Neural progenitor cell (in vitro differentiated cells): ENCODE data around the gene NTRK3.

ENCODE experiments used
- CTCF ChIP-seq: fragments of 200-600 bp; sonication (generic); IDR thresholded peaks from 2 replicates; pipeline ENCODE4 v1.5.1; 2017; ENCODE audit warnings: antibody characterized with exemption, mild to moderate bottlenecking
- EZH2 ChIP-seq: fragments of 200-600 bp; sonication (generic); IDR thresholded peaks from 2 replicates; pipeline ENCODE4 v1.6.1; 2017; ENCODE audit warnings: antibody characterized with exemption, mild to moderate bottlenecking, moderate library complexity
- EZH2phosphoT487 ChIP-seq: fragments of 200-600 bp; sonication (generic); IDR thresholded peaks from 2 replicates; pipeline ENCODE4 v1.6.1; 2017; ENCODE audit warnings: antibody characterized with exemption

DNA sequence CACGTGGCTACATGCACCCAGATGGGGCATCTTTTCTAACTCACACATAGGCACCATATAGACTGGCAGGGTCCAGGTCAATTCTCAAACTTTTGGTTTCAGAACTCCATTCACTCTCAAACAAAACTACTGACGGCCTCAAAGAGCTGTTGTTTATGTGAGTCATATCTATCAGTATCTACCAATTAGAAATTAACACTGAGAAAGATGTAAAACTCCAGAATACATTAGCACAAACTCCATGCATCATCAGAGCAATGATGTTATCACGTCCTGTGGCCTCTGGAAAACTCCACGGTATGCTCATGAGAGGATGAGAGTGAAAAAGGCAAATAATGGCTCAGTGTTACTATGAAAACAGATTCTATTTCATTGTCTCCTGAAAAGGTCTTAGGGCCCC, 116.1 kb downstream of the NTRK3 start:
- TF ChIP-seq EZH2 (no peak), CTCF (no peak), EZH2phosphoT487 (no peak)
